A673 (cell line): Measurements from ENCODE around the gene KRT79. TPM values are rescaled to one million over a fixed set of nuclear protein-coding genes. Genes with fewer than 3 reads are reported as not detected.

Source experiments
- BruUV-seq: library from RNA; stranded (reverse); fragments of 400-500 nt; replicated peaks from 2 replicates; lab custom pipeline; 2021; lab: Mats Ljungman, UMichigan
- CTCF ChIA-PET: fragments of 300-600 bp; sonication (Branson Sonifier 250); formaldehyde crosslinking; loops from one replicate; lab custom pipeline; 2022; ENCODE audit warnings: antibody characterized with exemption; lab: Charles Lee
- POLR2A ChIA-PET: fragments of 300-600 bp; sonication (Branson Sonifier 250); formaldehyde crosslinking; loops from one replicate; lab custom pipeline; 2022; ENCODE audit warnings: antibody characterized with exemption; ENCODE audit not compliant: low non-redundant PET; lab: Charles Lee
- DNase-seq: peaks from one replicate; pipeline ENCODE4 v3.0.0-alpha.2; 2015; ENCODE audit warnings: low spot score
- H3K27ac ChIP-seq: fragments of 200-600 bp; sonication (generic); 2 replicates; pipeline ENCODE4 v1.5.1; 2016; ENCODE audit warnings: mixed run types, low read depth, mild to moderate bottlenecking, mixed read lengths, antibody characterized with exemption, low read length; ENCODE audit not compliant: poor library complexity, severe bottlenecking
- H3K27me3 ChIP-seq: fragments of 200-600 bp; sonication (generic); replicated peaks from 2 replicates; pipeline ENCODE4 v1.6.1; 2017; ENCODE audit warnings: mixed run types, low read depth, mild to moderate bottlenecking, mixed read lengths, antibody characterized with exemption, low read length; ENCODE audit not compliant: insufficient read depth, poor library complexity
- H3K36me3 ChIP-seq: fragments of 200-600 bp; sonication (generic); 2 replicates; pipeline ENCODE4 v1.6.1; 2016; ENCODE audit warnings: mixed run types, mild to moderate bottlenecking, mixed read lengths, antibody characterized with exemption, low read length; ENCODE audit not compliant: insufficient read depth, poor library complexity, severe bottlenecking
- H3K4me1 ChIP-seq: fragments of 200-600 bp; sonication (generic); 2 replicates; pipeline ENCODE4 v1.6.1; 2017; ENCODE audit warnings: mixed run types, mild to moderate bottlenecking, mixed read lengths, antibody characterized with exemption, low read length; ENCODE audit not compliant: insufficient read depth, poor library complexity, severe bottlenecking
- H3K4me3 ChIP-seq: fragments of 200-600 bp; sonication (generic); 2 replicates; pipeline ENCODE4 v1.5.1; 2016; ENCODE audit warnings: low read depth, mixed run types, mild to moderate bottlenecking, mixed read lengths, low read length; ENCODE audit not compliant: poor library complexity, severe bottlenecking
- H3K9me3 ChIP-seq: fragments of 200-600 bp; sonication (generic); 2 replicates; pipeline ENCODE4 v1.6.1; 2016; ENCODE audit warnings: mixed run types, low read depth, mild to moderate bottlenecking, mixed read lengths, antibody characterized with exemption, low read length; ENCODE audit not compliant: poor library complexity, severe bottlenecking
- CTCF ChIP-seq: fragments of 300-800, 200-600 bp; sonication (generic); conservative IDR thresholded peaks from 2 replicates; pipeline ENCODE4 v1.5.1; 2017; ENCODE audit warnings: low read depth, mild to moderate bottlenecking, antibody characterized with exemption, low read length, moderate library complexity, mixed read lengths
- EZH2 ChIP-seq: fragments of 200-600 bp; sonication (generic); IDR thresholded peaks from 2 replicates; pipeline ENCODE4 v1.6.1; 2017; ENCODE audit warnings: borderline replicate concordance, low read depth, mild to moderate bottlenecking, mixed read lengths, antibody characterized with exemption, low read length; ENCODE audit not compliant: poor library complexity, severe bottlenecking
- intact Hi-C: fragments of 100-400 bp; cut with micrococcal nuclease; formaldehyde crosslinking; loops from one replicate; pipeline ENCODE4 v1.10.0; 2022; ENCODE audit not compliant: unreplicated experiment
- total RNA-seq: library from RNA; stranded (reverse); gene quantifications from 2 replicates; pipeline ENCODE4 v1.2.3, GENCODE V29; 2021

Gene KRT79
- total RNA-seq, 1 experiment from 2014 or later, result not detected

GRCh38 chr12:52789637-52790426 lies 44.3 kb downstream of the KRT79 start:
- Histone ChIP-seq H3K4me3 (no peak overlapping the region), H3K4me1 (no peaks in the 10 kb centered on the region), H3K36me3 (no peaks in the 10 kb centered on the region), H3K27ac (no peak overlapping the region), H3K27me3 (no peaks in the 10 kb centered on the region), H3K9me3 (no peaks in the 10 kb centered on the region)
- TF ChIP-seq EZH2, result no peak
- TF ChIP-seq CTCF, result no peak
- ChIA-PET POLR2A (no interaction called here), CTCF (no interaction called here)
- BruUV-seq, result no TSS peak
- intact Hi-C loops, result no loop called here
- DNase-seq, result no peak

GRCh38 chr12:52788876-52789636 lies 45.1 kb downstream of the KRT79 start:
- H3K36me3 ChIP-seq, result no peaks in the 10 kb centered on the region
- no peak overlapping the region for H3K4me3 ChIP-seq
- TF ChIP-seq EZH2, result no peak
- TF ChIP-seq CTCF, result no peak
- ChIA-PET CTCF (no interaction called here), POLR2A (no interaction called here)
- intact Hi-C loops, result no loop called here
- H3K9me3 ChIP-seq, result no peaks in the 10 kb centered on the region
- no TSS peak for BruUV-seq
- H3K27me3 ChIP-seq, result no peaks in the 10 kb centered on the region
- no peaks in the 10 kb centered on the region for H3K4me1 ChIP-seq
- no peak for DNase-seq
- H3K27ac ChIP-seq, result no peak overlapping the region

GRCh38 chr12:52788192-52788875 lies 45.8 kb downstream of the KRT79 start:
- Histone ChIP-seq H3K4me1 (no peaks in the 10 kb centered on the region), H3K9me3 (no peaks in the 10 kb centered on the region), H3K4me3 (no peak overlapping the region), H3K27ac (no peak overlapping the region), H3K36me3 (no peaks in the 10 kb centered on the region), H3K27me3 (no peaks in the 10 kb centered on the region)
- no TSS peak for BruUV-seq
- no peak for DNase-seq
- POLR2A ChIA-PET, result no interaction called here
- CTCF ChIA-PET, result no interaction called here
- no peak for TF ChIP-seq EZH2
- TF ChIP-seq CTCF, result no peak
- intact Hi-C loops, result no loop called here
